Left lung (tissue), 10 donors: ENCODE measurements around the gene HIGD2A. TPM values are rescaled to one million over a fixed set of nuclear protein-coding genes. Genes with fewer than 3 reads are reported as not detected.

ENCODE experiments used
- ATAC-seq: fragments of 200-7000 bp; cut with Tn5 transposase; one replicate; pipeline ENCODE4 v1.9.1; 2020; ENCODE audit warnings: moderate library complexity
- DNase-seq, 4 donors: peaks; one replicate each; pipeline ENCODE4 v3.0.0-alpha.2; 2013 to 2020
- H3K27ac ChIP-seq, 2 donors: fragments of 200-600 bp; sonication (generic) in 1 of 2; one replicate each; pipeline versions ENCODE4 v1.5.0 to v1.8.0; 2020 to 2021
- H3K27me3 ChIP-seq, 2 donors: fragments of 200-600 bp; sonication (generic) in 1 of 2; one replicate each; pipeline versions ENCODE4 v1.5.0 to v1.8.0; 2020 to 2021
- H3K36me3 ChIP-seq, 2 donors: fragments of 200-600 bp; sonication (generic) in 1 of 2; one replicate each; pipeline versions ENCODE4 v1.5.0 to v1.8.0; 2020 to 2021
- H3K4me1 ChIP-seq, 2 donors: fragments of 200-600 bp; one replicate each; pipeline ENCODE4 v1.8.0; 2021
- H3K4me3 ChIP-seq, 2 donors: fragments of 200-600 bp; sonication (generic) in 1 of 2; one replicate each; pipeline versions ENCODE4 v1.5.0 to v1.8.0; 2020 to 2021; ENCODE audit warnings: mild to moderate bottlenecking in 1 of 2
- H3K9me3 ChIP-seq, 2 donors: fragments of 200-600 bp; sonication (generic) in 1 of 2; one replicate each; pipeline versions ENCODE4 v1.5.0 to v1.8.0; 2020 to 2021
- CTCF ChIP-seq, 2 donors: fragments of 200-600 bp; sonication (generic) in 1 of 2; IDR thresholded peaks; one replicate each; pipeline versions ENCODE4 v1.5.0 to v1.8.0; 2021; ENCODE audit warnings: antibody characterized with exemption in 2 of 2
- intact Hi-C, 2 donors: fragments of 100-400 bp; cut with DNase I; formaldehyde crosslinking; loops; one replicate each; pipeline versions ENCODE4 v1.11.2 to v1.14.2; 2022
- polyA plus RNA-seq, 6 donors: library from polyadenylated mRNA; unstranded; fragments of 120-200 nt; gene quantifications; one replicate each; pipeline ENCODE4 v1.2.1, GENCODE V29; 2013; ENCODE audit not compliant: insufficient read length in 6 of 6
- total RNA-seq, 2 donors: library from RNA; stranded (reverse); fragmentation: NEBNext Ultra II Directional; extraction: Animal tissue kit (Norgen Biotek cat#: 25700); gene quantifications; one replicate each; pipeline ENCODE4 v1.2.1, GENCODE V29; 2021
- donor health status: DM: no; HTN: yes; CAD: no.
- donor health status: DM: no; HTN: no; CAD: no.

HIGD2A gene
- total and polyA plus RNA-seq, 8 donors: 77.7 to 110 (median 88.8) TPM

- H3K27me3 ChIP-seq: no peaks in the 10 kb centered on the region
- H3K4me1 ChIP-seq: no peaks in the 10 kb centered on the region
- H3K4me3 ChIP-seq: no peak overlapping the region
- no peak overlapping the region for H3K27ac ChIP-seq
- H3K9me3 ChIP-seq: no peaks in the 10 kb centered on the region
- intact Hi-C loops: no loop called here
- peak; percentile 86 for ATAC-seq
- DNase-seq: peak in 1 of 4 donors; percentile 57
- H3K36me3 ChIP-seq: peaks cover 0 to 70% of the 10 kb centered on the region in 2 donors
- no peak for TF ChIP-seq CTCF (IDR thresholded peaks at IDR 0.05)
These were observed 12.0 kb downstream of the HIGD2A start for GRCh38 chr5:176400382-176401156.

- Histone ChIP-seq H3K27ac (no peak overlapping the region), H3K4me3 (no peak overlapping the region), H3K36me3 (peaks cover 0 to 70% of the 10 kb centered on the region in 2 donors), H3K4me1 (no peaks in the 10 kb centered on the region), H3K27me3 (no peaks in the 10 kb centered on the region), H3K9me3 (no peaks in the 10 kb centered on the region)
- TF ChIP-seq CTCF (IDR thresholded peaks at IDR 0.05): no peak
- DNase-seq (no peak), ATAC-seq (no peak)
- intact Hi-C loops: no loop called here
These were observed 13.0 kb downstream of the HIGD2A start for GRCh38 chr5:176401281-176402205.

- Histone ChIP-seq H3K36me3 (peaks cover 0 to 72% of the 10 kb centered on the region in 2 donors), H3K4me3 (no peak overlapping the region), H3K4me1 (peaks cover 0 to 3% of the 10 kb centered on the region in 2 donors), H3K27ac (no peak overlapping the region), H3K9me3 (no peaks in the 10 kb centered on the region), H3K27me3 (no peaks in the 10 kb centered on the region)
- DNase-seq (no peak), ATAC-seq (no peak)
- intact Hi-C loops: no loop called here
- no peak for TF ChIP-seq CTCF (IDR thresholded peaks at IDR 0.05)
These were observed 17.3 kb downstream of the HIGD2A start for GRCh38 chr5:176405656-176406435.

- Histone ChIP-seq H3K27me3 (no peaks in the 10 kb centered on the region), H3K27ac (no peak overlapping the region), H3K36me3 (peaks cover 0 to 67% of the 10 kb centered on the region in 2 donors), H3K4me1 (peaks cover 2 to 10% of the 10 kb centered on the region in 2 donors), H3K4me3 (no peak overlapping the region), H3K9me3 (no peaks in the 10 kb centered on the region)
- no peak for TF ChIP-seq CTCF (IDR thresholded peaks at IDR 0.05)
- intact Hi-C loops: no loop called here
- ATAC-seq: no peak
- DNase-seq: no peak
These were observed 18.0 kb downstream of the HIGD2A start for GRCh38 chr5:176406436-176407052.
